Aorta (tissue), 5 donors: ENCODE data around the gene NTN1. TPM values are rescaled to one million over a fixed set of nuclear protein-coding genes. Genes with fewer than 3 reads are reported as not detected.

Experiments
- ATAC-seq: fragments of 200-7000 bp; cut with Tn5 transposase; one replicate; pipeline ENCODE4 v1.9.1; 2022; ENCODE audit warnings: moderate library complexity; ENCODE audit not compliant: low FRiP score
- DNase-seq, 2 donors: peaks; one replicate each; pipeline ENCODE4 v3.0.0-alpha.2; 2020
- H3K27ac ChIP-seq, 2 donors: one replicate each; pipeline ENCODE4 v1.5.1; 2013; ENCODE audit warnings: low read length in 2 of 2, mild to moderate bottlenecking in 2 of 2, moderate library complexity in 2 of 2, control low read depth in 1 of 2, inconsistent platforms in 1 of 2, low read depth in 1 of 2
- H3K27me3 ChIP-seq, 2 donors: one replicate each; pipeline ENCODE4 v1.6.1; 2013; ENCODE audit warnings: control low read depth in 1 of 2, low read length in 1 of 2, mild to moderate bottlenecking in 1 of 2, moderate library complexity in 1 of 2; ENCODE audit not compliant: insufficient read depth in 2 of 2, control insufficient read depth in 1 of 2
- H3K36me3 ChIP-seq, 2 donors: one replicate each; pipeline ENCODE4 v1.6.1; 2013; ENCODE audit warnings: control low read depth in 1 of 2, low read length in 1 of 2, mild to moderate bottlenecking in 1 of 2; ENCODE audit not compliant: insufficient read depth in 2 of 2, control insufficient read depth in 1 of 2
- H3K4me1 ChIP-seq, 2 donors: one replicate each; pipeline ENCODE4 v1.6.1; 2013; ENCODE audit warnings: low read length in 2 of 2, control low read depth in 1 of 2, mild to moderate bottlenecking in 1 of 2, moderate library complexity in 1 of 2; ENCODE audit not compliant: insufficient read depth in 2 of 2, control insufficient read depth in 1 of 2
- H3K4me3 ChIP-seq, 2 donors: one replicate each; pipeline ENCODE4 v1.5.1; 2013; ENCODE audit warnings: low read length in 2 of 2, control low read depth in 1 of 2, mild to moderate bottlenecking in 1 of 2
- H3K9me3 ChIP-seq: one replicate; pipeline ENCODE4 v1.6.1; 2013; ENCODE audit warnings: mild to moderate bottlenecking, low read length; ENCODE audit not compliant: control insufficient read depth
- WGBS, 2 donors: extraction: QIAGEN DNeasy Blood & Tissue Kit; methylation state at CpG; one replicate each; pipeline ENCODE4 v1.1.7; 2013; 5-methylcytosine and 5-hydroxymethylcytosine counted together
- intact Hi-C, 2 donors: fragments of 100-400 bp; cut with DNase I; formaldehyde crosslinking; loops; one replicate each; pipeline versions ENCODE4 v1.14.2 to v1.15.0; 2022
- polyA plus RNA-seq, 2 donors: library from polyadenylated mRNA; stranded (reverse); fragments of 200-250 nt; gene quantifications; one replicate each; pipeline ENCODE4 v1.2.3, GENCODE V29; 2013
- total RNA-seq, 2 donors: library from RNA; stranded (reverse); fragmentation: NEBNext Ultra II Directional; extraction: Animal tissue kit (Norgen Biotek cat#: 25700); gene quantifications; one replicate each; pipeline ENCODE4 v1.2.1, GENCODE V29; 2021
- donor health status: healthy with polysubstance abuse.
- donor health status: Bipolar disorder and iron deficiency.
- donor health status: DM: no; HTN: no; CAD: no.
- donor health status: DM: no; HTN: no; CAD: no.
- donor health status: DM: yes; HTN: yes; CAD: no.

NTN1 gene
- total and polyA plus RNA-seq, 4 donors, result 6.6 to 90.4 (median 37.1) TPM

- no peak for ATAC-seq
- intact Hi-C loops, result loop anchor here in 1 of 2 donors (5.0 kb wide), 1 partner anchor 82 kb away; no protein-coding TSS in a partner anchor
- peaks cover 0 to 4% of the 10 kb centered on the region in 2 donors for H3K4me1 ChIP-seq
- WGBS, 2 donors, result 21 to 26% methylated on average over 21 of the region's 21 CpGs
- H3K4me3 ChIP-seq, result no peak overlapping the region
- H3K27ac ChIP-seq, result peak overlapping the region; percentile 37 to 87
- peak; percentile 77 to 91 for DNase-seq
- no peaks in the 10 kb centered on the region for H3K27me3 ChIP-seq
- no peaks in the 10 kb centered on the region for H3K36me3 ChIP-seq
- H3K9me3 ChIP-seq, result no peaks in the 10 kb centered on the region
These were observed 223.0 kb downstream of the NTN1 start for GRCh38 chr17:9244066-9245052.

GRCh38 chr17:9247401-9247938 lies 226.2 kb downstream of the NTN1 start:
- Histone ChIP-seq H3K27ac (no peak overlapping the region), H3K27me3 (no peaks in the 10 kb centered on the region), H3K4me3 (no peak overlapping the region), H3K36me3 (no peaks in the 10 kb centered on the region), H3K9me3 (no peaks in the 10 kb centered on the region), H3K4me1 (peaks cover 0 to 4% of the 10 kb centered on the region in 2 donors)
- ATAC-seq (no peak), DNase-seq (peak in 1 of 2 donors; percentile 71)
- WGBS, 2 donors, result 65 to 71% methylated on average over 21 of the region's 21 CpGs
- intact Hi-C loops, result no loop called here

- Histone ChIP-seq H3K4me1 (no peaks in the 10 kb centered on the region), H3K9me3 (no peaks in the 10 kb centered on the region), H3K4me3 (no peak overlapping the region), H3K27ac (no peak overlapping the region), H3K27me3 (no peaks in the 10 kb centered on the region), H3K36me3 (no peaks in the 10 kb centered on the region)
- intact Hi-C loops, result no loop called here
- no peak for DNase-seq
- ATAC-seq, result no peak
- WGBS, 2 donors, result 81 to 83% methylated on average over 21 of the region's 21 CpGs
These were observed 228.1 kb downstream of the NTN1 start for GRCh38 chr17:9249245-9249953.

GRCh38 chr17:9251273-9251672 lies 230.0 kb downstream of the NTN1 start:
- intact Hi-C loops, result no loop called here
- Histone ChIP-seq H3K36me3 (no peaks in the 10 kb centered on the region), H3K4me1 (no peaks in the 10 kb centered on the region), H3K4me3 (no peak overlapping the region), H3K27ac (no peak overlapping the region), H3K9me3 (no peaks in the 10 kb centered on the region), H3K27me3 (no peaks in the 10 kb centered on the region)
- 78 to 79% methylated on average over 12 of the region's 12 CpGs for WGBS, 2 donors
- no peak for ATAC-seq
- no peak for DNase-seq

- ATAC-seq, result no peak
- 85 to 91% methylated on average over 3 of the region's 3 CpGs for WGBS, 2 donors
- intact Hi-C loops, result no loop called here
- no peaks in the 10 kb centered on the region for H3K9me3 ChIP-seq
- no peaks in the 10 kb centered on the region for H3K36me3 ChIP-seq
- no peak overlapping the region for H3K27ac ChIP-seq
- no peaks in the 10 kb centered on the region for H3K27me3 ChIP-seq
- no peaks in the 10 kb centered on the region for H3K4me1 ChIP-seq
- DNase-seq, result no peak
- H3K4me3 ChIP-seq, result no peak overlapping the region
These were observed 232.0 kb downstream of the NTN1 start for GRCh38 chr17:9253308-9253707.

- ATAC-seq (no peak), DNase-seq (no peak)
- Histone ChIP-seq H3K27ac (no peak overlapping the region), H3K4me1 (no peaks in the 10 kb centered on the region), H3K27me3 (no peaks in the 10 kb centered on the region), H3K4me3 (no peak overlapping the region), H3K9me3 (no peaks in the 10 kb centered on the region), H3K36me3 (no peaks in the 10 kb centered on the region)
- intact Hi-C loops, result no loop called here
- WGBS, 2 donors, result 76 to 94% methylated on average over 2 of the region's 2 CpGs
These were observed 233.5 kb downstream of the NTN1 start for GRCh38 chr17:9254841-9255240.

- DNase-seq (no peak), ATAC-seq (no peak)
- H3K4me3 ChIP-seq, result no peak overlapping the region
- H3K27me3 ChIP-seq, result no peaks in the 10 kb centered on the region
- H3K27ac ChIP-seq, result no peak overlapping the region
- no peaks in the 10 kb centered on the region for H3K36me3 ChIP-seq
- H3K4me1 ChIP-seq, result no peaks in the 10 kb centered on the region
- H3K9me3 ChIP-seq, result no peaks in the 10 kb centered on the region
- intact Hi-C loops, result no loop called here
- 32% methylated on average over 6 of the region's 6 CpGs for WGBS, 2 donors
These were observed 234.5 kb downstream of the NTN1 start for GRCh38 chr17:9255833-9256232.

- intact Hi-C loops, result no loop called here
- no peaks in the 10 kb centered on the region for H3K27me3 ChIP-seq
- ATAC-seq, result no peak
- H3K36me3 ChIP-seq, result no peaks in the 10 kb centered on the region
- no peaks in the 10 kb centered on the region for H3K4me1 ChIP-seq
- DNase-seq, result no peak
- WGBS, 2 donors, result 89 to 90% methylated on average over 6 of the region's 6 CpGs
- H3K9me3 ChIP-seq, result no peaks in the 10 kb centered on the region
- no peak overlapping the region for H3K27ac ChIP-seq
- no peak overlapping the region for H3K4me3 ChIP-seq
These were observed 235.0 kb downstream of the NTN1 start for GRCh38 chr17:9256361-9256750.
